SHP77 (cell line): ENCODE measurements around the gene SAMD15.
A peak's percentile ranks its signal among the peaks of the same experiment; 100 is the strongest.
"Not testable (repeated sequence)": the region's sequence is repeated elsewhere in the genome, so short reads cannot be mapped to it uniquely, and the experiment has no call there.

Experiments
- DNase-seq, 2 experiments: peaks; one replicate each; lab custom pipeline; 2025; lab: John Stamatoyannopoulos, UW

The SAMD15 gene

GRCh38 chr14:77375973-77376770 is 1.0 kb upstream of the SAMD15 start:
- peak in 1 of 2 experiments; percentile 11 for DNase-seq

GRCh38 chr14:77377502-77377844 is 294 bp downstream of the SAMD15 start:
- DNase-seq = no peak

DNA sequence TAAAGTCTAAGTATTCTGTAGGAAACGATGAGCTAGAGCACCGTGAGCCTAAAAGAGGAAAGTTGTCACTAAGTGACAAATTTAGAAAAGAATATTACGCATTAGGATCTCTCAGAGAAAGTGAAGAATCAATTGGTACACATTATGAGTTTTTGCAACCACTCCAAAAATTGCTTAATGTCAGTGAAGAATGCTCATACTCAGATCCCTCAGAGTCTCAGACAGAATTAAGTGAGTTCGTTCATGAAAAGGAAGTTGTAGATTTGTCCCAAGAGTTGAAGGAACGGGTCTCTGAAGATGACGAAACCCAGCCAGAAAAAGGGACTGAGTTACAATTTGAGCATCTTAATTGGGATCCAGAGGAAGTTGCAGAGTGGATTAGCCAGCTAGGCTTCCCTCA is 1.5 kb downstream of the SAMD15 start:
- DNase-seq = no peak

DNA sequence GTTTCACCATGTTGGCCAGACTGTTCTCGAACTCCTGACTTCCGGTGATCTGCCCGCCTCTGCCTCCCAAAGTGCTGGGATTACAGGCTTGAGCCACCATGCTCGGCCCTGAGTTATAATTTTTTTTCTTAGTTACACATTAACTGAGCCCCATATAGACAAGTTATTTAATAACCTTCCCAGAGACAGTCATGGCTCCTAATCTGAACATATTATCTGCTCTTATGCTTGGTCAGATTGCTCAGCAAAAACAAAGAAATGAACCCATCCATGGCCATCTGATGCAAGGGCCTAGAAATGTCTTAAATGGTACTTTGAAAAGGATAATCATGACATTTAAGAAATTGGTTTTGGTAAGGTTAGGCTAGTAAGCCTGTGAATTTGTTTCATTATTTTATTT is 13.0 kb downstream of the SAMD15 start:
- no peak for DNase-seq

DNA sequence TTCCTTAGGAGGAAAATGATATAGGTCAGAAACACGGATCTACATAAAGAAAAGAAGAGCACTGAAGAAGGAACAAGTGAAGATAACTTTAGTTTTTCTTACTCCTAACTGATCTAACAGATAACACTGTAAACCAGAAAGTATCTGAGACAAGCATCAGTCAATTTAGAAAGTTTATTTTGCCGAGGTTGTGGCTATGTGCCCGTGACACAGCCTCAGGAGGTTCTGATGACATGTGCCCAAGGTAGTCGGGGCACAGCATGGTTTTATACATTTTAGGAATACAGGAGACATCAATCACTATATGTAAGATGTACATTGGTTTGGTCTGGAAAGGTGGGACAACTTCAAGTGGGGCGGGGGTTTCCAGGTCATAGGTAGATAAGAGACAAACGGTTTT is 23.0 kb downstream of the SAMD15 start:
- DNase-seq = no peak

DNA sequence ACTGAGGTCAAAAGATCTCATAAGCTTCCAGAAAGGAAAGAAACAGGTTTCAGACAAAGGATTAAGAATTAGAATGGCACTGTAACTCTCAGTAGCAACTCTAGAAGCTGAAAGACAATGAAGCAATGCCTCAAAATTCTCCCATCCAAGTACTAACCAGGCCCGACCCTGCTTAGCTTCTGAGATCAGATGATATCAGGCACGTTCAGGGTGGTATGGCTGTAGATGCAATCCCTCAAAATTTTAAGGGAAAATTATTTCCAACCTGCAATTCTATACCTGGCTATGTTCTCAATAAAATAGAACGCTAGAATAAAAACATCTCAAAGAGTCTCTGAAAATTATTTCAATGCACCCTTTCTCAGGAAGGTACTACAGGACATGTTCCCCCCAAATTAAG is 26.6 kb downstream of the SAMD15 start:
- no peak for DNase-seq

DNA sequence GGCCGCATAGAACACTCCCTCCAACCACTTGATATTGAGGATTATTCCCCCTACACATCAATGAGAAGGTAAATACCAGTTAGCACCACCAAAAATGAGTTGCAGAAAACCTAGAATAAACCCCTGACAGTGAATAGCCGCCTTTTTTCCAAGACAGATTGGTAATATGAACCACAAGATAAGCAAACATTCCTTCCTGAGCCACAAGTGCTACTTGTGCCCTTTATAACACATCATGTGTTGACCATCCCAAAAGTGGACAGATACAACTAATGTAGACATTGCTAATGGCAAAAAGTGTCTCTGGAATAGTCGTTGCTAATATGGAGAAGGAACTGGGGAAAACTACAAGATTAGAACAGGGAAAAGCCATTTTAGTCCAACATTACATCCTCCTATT is 28.9 kb downstream of the SAMD15 start:
- no peak for DNase-seq

DNA sequence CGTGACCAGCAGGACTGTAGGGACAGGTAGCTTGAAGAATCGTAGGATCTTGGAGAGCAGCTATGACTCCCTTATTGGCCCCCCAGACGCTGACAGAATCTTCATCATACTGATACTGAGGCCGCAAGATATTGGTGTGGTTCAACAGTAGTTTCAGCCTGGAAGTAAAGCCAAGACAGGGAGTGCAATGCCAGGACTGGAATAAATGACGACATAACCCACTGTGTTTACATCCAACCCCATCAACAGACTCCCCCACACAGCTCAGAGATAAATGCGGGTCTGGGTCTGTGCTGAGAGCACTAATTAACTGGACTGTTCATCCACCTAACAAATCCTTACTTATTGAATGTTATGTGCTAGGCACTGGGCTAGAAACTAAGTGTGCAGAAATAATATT is 29.5 kb downstream of the SAMD15 start:
- no peak for DNase-seq

DNA sequence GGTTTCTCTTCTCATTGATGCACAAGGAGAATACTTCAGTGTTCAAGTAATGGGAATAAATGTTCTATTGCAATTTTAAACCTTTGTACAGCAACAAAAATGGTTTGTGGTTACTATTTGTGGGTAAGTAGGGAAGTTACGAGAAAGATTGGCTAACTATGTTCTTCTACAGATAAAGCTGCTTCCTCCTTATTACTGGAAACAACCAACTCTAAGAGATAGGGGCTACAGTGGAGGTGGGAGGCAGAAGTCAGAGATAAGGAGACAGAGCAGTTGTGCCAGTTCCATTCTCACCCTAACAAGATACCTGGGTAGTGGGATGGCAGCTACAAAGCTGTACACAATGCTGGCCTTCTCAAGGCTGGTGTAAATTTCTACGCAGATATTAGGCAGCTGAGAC is 30.0 kb downstream of the SAMD15 start:
- no peak for DNase-seq

DNA sequence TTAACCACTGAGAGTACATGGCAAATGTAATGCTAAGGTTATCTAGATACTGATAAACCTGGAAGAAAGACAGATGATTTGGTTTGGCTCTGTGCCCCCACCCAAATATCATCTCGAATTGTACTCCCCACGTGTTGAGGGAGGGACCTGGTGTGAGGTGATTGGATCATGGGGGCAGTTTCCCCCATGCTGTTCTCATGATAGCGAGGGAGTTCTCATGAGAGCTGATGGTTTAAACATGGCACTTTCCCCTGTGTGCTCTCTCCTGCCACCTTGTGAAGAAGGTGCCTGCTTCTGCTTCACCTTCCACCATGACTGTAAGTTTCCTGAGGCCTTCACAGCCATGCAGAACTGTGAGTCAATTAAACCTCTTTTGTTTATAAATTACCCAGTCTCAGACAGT is 32.0 kb downstream of the SAMD15 start:
- DNase-seq = no peak

- not testable (repeated sequence) for DNase-seq
These were observed 38.3 kb downstream of the SAMD15 start for GRCh38 chr14:77415403-77416030.

- DNase-seq = not testable (repeated sequence)
These were observed 38.9 kb downstream of the SAMD15 start for GRCh38 chr14:77416098-77416497.

GRCh38 chr14:77416836-77417235 is 39.7 kb downstream of the SAMD15 start:
- no peak for DNase-seq

GRCh38 chr14:77421201-77421600 is 44.0 kb downstream of the SAMD15 start:
- no peak for DNase-seq

- DNase-seq = no peak
These were observed 46.2 kb downstream of the SAMD15 start, which contains the start of gene NOXRED1 for GRCh38 chr14:77423423-77423822. Gene NOXRED1 (minus strand): TSS chr14:77423523. CDS start chr14:77422889, 634 bp downstream.

GRCh38 chr14:77424862-77425261 is 47.7 kb downstream of the SAMD15 start:
- no peak for DNase-seq

DNA sequence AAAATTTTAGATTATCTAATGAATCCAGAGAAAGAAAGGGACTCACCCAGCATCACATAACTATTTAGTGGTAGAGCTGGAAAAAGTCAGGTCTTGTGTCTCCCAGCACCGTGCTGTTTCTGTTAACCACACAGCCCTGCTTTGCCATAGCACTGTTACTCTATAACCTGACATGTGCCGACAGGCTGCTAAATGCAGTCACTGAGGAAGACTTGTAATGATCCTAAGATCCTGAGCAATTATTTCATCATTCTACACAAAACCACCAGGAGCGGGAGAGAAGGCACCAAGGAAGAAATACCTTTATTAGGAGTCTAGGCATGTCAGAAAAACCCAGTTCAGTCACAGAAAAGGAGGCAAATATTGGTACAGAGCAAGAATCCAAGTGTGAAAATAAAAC is 49.2 kb downstream of the SAMD15 start:
- DNase-seq = no peak

DNA sequence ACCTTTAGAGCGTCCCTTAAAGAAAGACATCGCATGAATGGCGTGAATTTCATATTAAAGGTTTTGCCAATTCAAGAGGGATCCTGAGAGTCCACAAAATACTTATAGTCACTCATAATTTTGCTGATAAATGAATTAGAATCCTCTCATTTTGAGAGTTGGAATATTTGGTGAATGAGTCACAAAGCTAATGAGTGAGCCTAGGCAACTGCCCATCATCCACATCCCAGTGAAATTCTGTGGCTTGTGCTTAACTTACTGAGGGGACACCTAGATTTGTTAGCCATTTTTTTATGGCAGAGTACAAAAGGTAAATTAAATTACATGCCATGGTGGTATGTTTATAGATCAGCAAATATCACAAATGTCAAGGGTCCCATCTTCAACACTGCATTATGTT is 58.9 kb downstream of the SAMD15 start:
- no peak for DNase-seq

DNA sequence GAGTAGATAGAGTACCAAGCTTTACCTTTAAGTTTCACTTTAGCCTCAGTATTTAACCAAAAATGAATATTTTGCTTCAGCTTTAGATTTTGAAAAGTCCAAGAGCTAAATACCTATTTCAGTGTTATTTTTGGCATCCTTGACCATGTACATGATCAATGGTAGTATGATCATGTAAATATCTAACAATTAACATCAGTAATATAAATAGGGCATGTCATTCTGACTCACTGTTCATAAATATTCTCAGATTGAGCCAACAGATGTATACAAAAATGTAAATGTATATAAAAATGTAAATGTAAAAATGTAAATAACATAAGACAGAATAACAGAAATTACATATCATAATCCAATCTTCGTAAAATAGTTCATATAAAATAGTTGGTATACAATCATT is 61.4 kb downstream of the SAMD15 start:
- no peak for DNase-seq

DNA sequence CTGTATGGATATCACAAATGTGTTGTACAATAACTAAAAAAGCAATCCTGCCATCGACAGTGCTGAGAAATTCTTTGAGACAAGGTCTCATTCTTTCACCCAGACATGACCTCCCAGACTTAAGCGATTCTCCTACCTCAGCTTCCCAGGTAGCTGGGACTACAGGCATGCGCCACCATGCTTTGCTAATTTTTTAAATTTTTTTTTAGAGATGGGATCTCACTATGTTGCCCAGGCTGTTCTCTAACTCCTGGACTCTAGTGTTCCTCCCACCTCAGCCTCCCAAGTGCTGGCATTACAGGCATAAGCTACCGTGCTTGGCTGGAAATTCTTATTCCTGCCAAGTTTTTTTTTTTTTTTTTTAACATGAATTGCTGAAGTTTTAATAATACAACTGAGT is 62.7 kb downstream of the SAMD15 start:
- DNase-seq = no peak
